WERI-Rb-1 (cell line): Measurements from ENCODE around the gene PRKCE.

ENCODE experiments used
- DNase-seq: peaks from one replicate; pipeline ENCODE4 v3.0.0-alpha.2; 2020
- H3K27ac ChIP-seq: fragments of 250-450 bp; sonication (Bioruptor Pico); 2 replicates; pipeline ENCODE4 v1.5.1; 2020; ENCODE audit warnings: mild to moderate bottlenecking, moderate library complexity
- H3K27me3 ChIP-seq: fragments of 250-450 bp; sonication (Bioruptor Pico); 2 replicates; pipeline ENCODE4 v1.5.1; 2021; ENCODE audit warnings: mild to moderate bottlenecking, low read depth, moderate library complexity; ENCODE audit not compliant: insufficient read depth, severe bottlenecking
- H3K36me3 ChIP-seq: fragments of 250-450 bp; sonication (Bioruptor Pico); 2 replicates; pipeline ENCODE4 v1.5.1; 2020; ENCODE audit warnings: mild to moderate bottlenecking, moderate library complexity
- H3K4me3 ChIP-seq: 2 replicates; pipeline ENCODE4 v1.5.1; 2011; ENCODE audit warnings: low read depth, mild to moderate bottlenecking, control low read depth, low read length
- H3K9me3 ChIP-seq: fragments of 250-450 bp; sonication (Bioruptor Pico); 2 replicates; pipeline ENCODE4 v1.5.1; 2021; ENCODE audit warnings: mild to moderate bottlenecking, moderate library complexity; ENCODE audit not compliant: severe bottlenecking
- CTCF ChIP-seq: IDR thresholded peaks from 2 replicates; pipeline ENCODE4 v1.5.1; 2011; ENCODE audit warnings: low read depth, mild to moderate bottlenecking, control low read depth, inconsistent platforms, low read length

PRKCE gene

GRCh38 chr2:46193356-46193755, 541.9 kb downstream of the PRKCE start:
- DNase-seq = no peak
- H3K36me3 ChIP-seq = no peaks in the 10 kb centered on the region
- H3K27ac ChIP-seq = no peak overlapping the region
- no peaks in the 10 kb centered on the region for H3K9me3 ChIP-seq
- no peaks in the 10 kb centered on the region for H3K27me3 ChIP-seq
- TF ChIP-seq CTCF = no peak
- H3K4me3 ChIP-seq = no peak overlapping the region

GRCh38 chr2:46193855-46194254, 542.4 kb downstream of the PRKCE start:
- Histone ChIP-seq H3K27ac (no peak overlapping the region), H3K9me3 (no peaks in the 10 kb centered on the region), H3K4me3 (no peak overlapping the region), H3K36me3 (no peaks in the 10 kb centered on the region), H3K27me3 (no peaks in the 10 kb centered on the region)
- no peak for TF ChIP-seq CTCF
- no peak for DNase-seq

GRCh38 chr2:46194856-46195255, 543.4 kb downstream of the PRKCE start:
- Histone ChIP-seq H3K27ac (no peak overlapping the region), H3K27me3 (no peaks in the 10 kb centered on the region), H3K4me3 (no peak overlapping the region), H3K9me3 (no peaks in the 10 kb centered on the region), H3K36me3 (no peaks in the 10 kb centered on the region)
- no peak for DNase-seq
- TF ChIP-seq CTCF = no peak

GRCh38 chr2:46195819-46196218, 544.3 kb downstream of the PRKCE start:
- Histone ChIP-seq H3K27ac (no peak overlapping the region), H3K27me3 (no peaks in the 10 kb centered on the region), H3K4me3 (no peak overlapping the region), H3K9me3 (no peaks in the 10 kb centered on the region), H3K36me3 (no peaks in the 10 kb centered on the region)
- no peak for TF ChIP-seq CTCF
- DNase-seq = no peak

GRCh38 chr2:46196871-46197462, 545.5 kb downstream of the PRKCE start:
- H3K4me3 ChIP-seq = no peak overlapping the region
- DNase-seq = no peak
- no peaks in the 10 kb centered on the region for H3K27me3 ChIP-seq
- H3K9me3 ChIP-seq = peaks cover 5% of the 10 kb centered on the region
- H3K36me3 ChIP-seq = no peaks in the 10 kb centered on the region
- no peak overlapping the region for H3K27ac ChIP-seq
- no peak for TF ChIP-seq CTCF

- Histone ChIP-seq H3K27me3 (no peaks in the 10 kb centered on the region), H3K27ac (no peak overlapping the region), H3K4me3 (no peak overlapping the region), H3K36me3 (no peaks in the 10 kb centered on the region), H3K9me3 (peaks cover 7% of the 10 kb centered on the region)
- no peak for DNase-seq
- no peak for TF ChIP-seq CTCF
Measured at GRCh38 chr2:46197672-46198071, 546.2 kb downstream of the PRKCE start.
